ENCODE results near the gene NFKB1. TPM values are rescaled to one million over a fixed set of nuclear protein-coding genes. Genes with fewer than 3 reads are reported as not detected.
"Not testable (repeated sequence)": the region's sequence is repeated elsewhere in the genome, so short reads cannot be mapped to it uniquely, and the experiment has no call there.

The NFKB1 gene
- polyA plus RNA-seq, 2 of the 4 experiments (the other 2 are of a cell fraction) = 15.2 to 18.3 TPM

DNA sequence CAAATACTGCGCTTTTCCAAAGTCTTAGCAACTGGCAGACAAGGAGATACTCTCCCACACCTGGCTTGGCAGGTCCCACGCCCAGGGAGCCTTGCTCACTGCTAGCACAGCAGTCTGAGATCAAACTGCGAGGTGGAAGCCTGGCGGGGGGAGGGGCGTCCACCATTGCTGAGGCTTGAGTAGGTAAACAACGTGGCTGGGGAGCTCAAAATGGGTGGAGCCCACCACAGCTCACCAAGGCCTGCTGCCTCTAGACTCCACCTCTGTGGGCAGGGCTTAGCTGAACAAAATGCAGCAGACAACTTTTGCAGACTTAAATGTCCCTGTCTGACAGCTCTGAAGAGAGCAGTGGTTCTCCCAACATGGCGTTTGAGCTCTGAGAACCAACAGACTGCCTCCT is 23.0 kb upstream of the NFKB1 start:
- H3K4me3 ChIP-seq = no peak overlapping the region
- H3K4me1 ChIP-seq = no peaks in the 10 kb centered on the region
- H3K4me2 ChIP-seq = no peak overlapping the region
- 0 out of 3 replicates have a peak, but pooled peaks cover 5% of the 10 kb centered on the region for H3K9me3 ChIP-seq
- no peak overlapping the region for H3K27ac ChIP-seq
- ATAC-seq (no peak), DNase-seq (ENCODE audit: low read depth in 1 of 2, low spot score in 1 of 2) (no peak), FAIRE-seq (no peak)
- TF ChIP-seq JUNB (IDR thresholded peaks at IDR 0.05) = no peak
- no peak for TF ChIP-seq MYC (IDR thresholded peaks at IDR 0.05; ENCODE audit: borderline replicate concordance, low read length)
- WGBS (ENCODE audit: missing lambda C conversion rate) = 44% methylated on average over 6 of the region's 7 CpGs
- POLR2A ChIA-PET = no interaction called here
- CTCF ChIA-PET = interaction anchor here (0.8 kb wide), 1 partner anchor 9 kb away, joined by 3 read pairs; no protein-coding TSS in a partner anchor

DNA sequence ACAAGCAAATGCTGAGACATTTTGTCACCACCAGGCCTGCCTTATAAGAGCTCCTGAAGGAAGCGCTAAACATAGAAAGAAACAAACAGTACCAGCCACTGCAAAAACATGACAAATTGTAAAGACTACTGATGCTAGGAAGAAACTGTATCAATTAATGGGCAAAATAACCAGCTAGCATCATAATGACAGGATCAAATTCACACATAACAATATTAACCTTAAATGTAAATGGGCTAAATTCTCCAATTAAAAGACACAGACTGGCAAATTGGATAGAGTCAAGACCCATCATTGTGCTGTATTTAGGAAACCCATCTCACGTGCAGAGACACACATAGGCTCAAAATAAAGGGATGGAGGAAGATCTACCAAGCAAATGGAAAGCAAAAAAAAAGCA is 21.3 kb upstream of the NFKB1 start:
- H3K4me2 ChIP-seq; FAIRE-seq; H3K4me3 ChIP-seq; DNase-seq (ENCODE audit: low read depth in 1 of 2, low spot score in 1 of 2); H3K9me3 ChIP-seq; CTCF ChIA-PET; H3K4me1 ChIP-seq; H3K27ac ChIP-seq; ATAC-seq; POLR2A ChIA-PET: not testable (repeated sequence)
- WGBS (ENCODE audit: missing lambda C conversion rate) = 42% methylated on average over 2 of the region's 2 CpGs

DNA sequence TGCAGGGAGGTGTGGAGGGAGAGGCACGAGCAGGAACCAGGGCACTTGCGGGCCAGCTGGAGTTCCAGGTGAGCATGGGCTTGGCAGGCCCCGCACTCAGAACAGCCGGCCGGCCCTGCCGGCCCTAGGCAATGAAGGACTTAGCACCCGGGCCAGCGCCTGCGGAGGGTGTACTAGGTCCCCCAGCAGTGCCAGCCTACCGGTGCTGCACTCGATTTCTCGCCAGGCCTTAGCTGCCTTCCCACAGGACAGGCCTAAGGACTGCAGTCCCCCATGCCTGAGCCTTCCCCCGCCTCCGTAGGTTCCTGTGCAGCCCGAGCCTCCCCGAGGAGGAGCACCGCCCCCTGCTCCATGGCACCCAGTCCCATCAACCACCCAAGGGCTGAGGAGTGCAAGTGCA is 18.0 kb upstream of the NFKB1 start:
- TF ChIP-seq KDM1A (IDR thresholded peaks at IDR 0.05; ENCODE audit: low read depth) (no peak), HOXB13 (CRISPR knock-in tag; IDR thresholded peaks at IDR 0.05; ENCODE audit: low read depth) (no peak), TP53 (CRISPR knock-in tag; IDR thresholded peaks at IDR 0.05) (no peak), FOSB (CRISPR knock-in tag; IDR thresholded peaks at IDR 0.05) (no peak), JUNB (IDR thresholded peaks at IDR 0.05) (no peak), TFCP2L1 (CRISPR knock-in tag; IDR thresholded peaks at IDR 0.05) (no peak), EHMT2 (IDR thresholded peaks at IDR 0.05; ENCODE audit: low read depth) (no peak), RNF2 (IDR thresholded peaks at IDR 0.05; ENCODE audit: borderline replicate concordance, low read depth) (no peak), HOXA7 (CRISPR knock-in tag; IDR thresholded peaks at IDR 0.05) (no peak), CHD4 (IDR thresholded peaks at IDR 0.05; ENCODE audit: borderline replicate concordance) (no peak), RCOR1 (IDR thresholded peaks at IDR 0.05; ENCODE audit: low read depth, low read length) (no peak), MAFK (IDR thresholded peaks at IDR 0.05; ENCODE audit: partially characterized antibody) (no peak), ZSCAN20 (CRISPR knock-in tag; IDR thresholded peaks at IDR 0.05) (no peak), FOXS1 (CRISPR knock-in tag; IDR thresholded peaks at IDR 0.05) (no peak)
- TF ChIP-seq, protein P1, sequence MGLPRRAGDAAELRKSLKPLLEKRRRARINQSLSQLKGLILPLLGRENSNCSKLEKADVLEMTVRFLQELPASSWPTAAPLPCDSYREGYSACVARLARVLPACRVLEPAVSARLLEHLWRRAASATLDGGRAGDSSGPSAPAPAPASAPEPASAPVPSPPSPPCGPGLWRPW (IDR thresholded peaks at IDR 0.05) = no peak
- TF ChIP-seq, protein P2, sequence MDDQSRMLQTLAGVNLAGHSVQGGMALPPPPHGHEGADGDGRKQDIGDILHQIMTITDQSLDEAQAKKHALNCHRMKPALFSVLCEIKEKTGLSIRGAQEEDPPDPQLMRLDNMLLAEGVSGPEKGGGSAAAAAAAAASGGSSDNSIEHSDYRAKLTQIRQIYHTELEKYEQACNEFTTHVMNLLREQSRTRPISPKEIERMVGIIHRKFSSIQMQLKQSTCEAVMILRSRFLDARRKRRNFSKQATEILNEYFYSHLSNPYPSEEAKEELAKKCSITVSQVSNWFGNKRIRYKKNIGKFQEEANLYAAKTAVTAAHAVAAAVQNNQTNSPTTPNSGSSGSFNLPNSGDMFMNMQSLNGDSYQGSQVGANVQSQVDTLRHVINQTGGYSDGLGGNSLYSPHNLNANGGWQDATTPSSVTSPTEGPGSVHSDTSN (IDR thresholded peaks at IDR 0.05) = no peak
- TF ChIP-seq, protein P3, sequence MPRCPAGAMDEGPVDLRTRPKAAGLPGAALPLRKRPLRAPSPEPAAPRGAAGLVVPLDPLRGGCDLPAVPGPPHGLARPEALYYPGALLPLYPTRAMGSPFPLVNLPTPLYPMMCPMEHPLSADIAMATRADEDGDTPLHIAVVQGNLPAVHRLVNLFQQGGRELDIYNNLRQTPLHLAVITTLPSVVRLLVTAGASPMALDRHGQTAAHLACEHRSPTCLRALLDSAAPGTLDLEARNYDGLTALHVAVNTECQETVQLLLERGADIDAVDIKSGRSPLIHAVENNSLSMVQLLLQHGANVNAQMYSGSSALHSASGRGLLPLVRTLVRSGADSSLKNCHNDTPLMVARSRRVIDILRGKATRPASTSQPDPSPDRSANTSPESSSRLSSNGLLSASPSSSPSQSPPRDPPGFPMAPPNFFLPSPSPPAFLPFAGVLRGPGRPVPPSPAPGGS (IDR thresholded peaks at IDR 0.05) = no peak
- TF ChIP-seq, protein P4, sequence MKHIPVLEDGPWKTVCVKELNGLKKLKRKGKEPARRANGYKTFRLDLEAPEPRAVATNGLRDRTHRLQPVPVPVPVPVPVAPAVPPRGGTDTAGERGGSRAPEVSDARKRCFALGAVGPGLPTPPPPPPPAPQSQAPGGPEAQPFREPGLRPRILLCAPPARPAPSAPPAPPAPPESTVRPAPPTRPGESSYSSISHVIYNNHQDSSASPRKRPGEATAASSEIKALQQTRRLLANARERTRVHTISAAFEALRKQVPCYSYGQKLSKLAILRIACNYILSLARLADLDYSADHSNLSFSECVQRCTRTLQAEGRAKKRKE (CRISPR knock-in tag; IDR thresholded peaks at IDR 0.05; ENCODE audit: low read depth) = no peak
- H3K27ac ChIP-seq = no peak overlapping the region

DNA sequence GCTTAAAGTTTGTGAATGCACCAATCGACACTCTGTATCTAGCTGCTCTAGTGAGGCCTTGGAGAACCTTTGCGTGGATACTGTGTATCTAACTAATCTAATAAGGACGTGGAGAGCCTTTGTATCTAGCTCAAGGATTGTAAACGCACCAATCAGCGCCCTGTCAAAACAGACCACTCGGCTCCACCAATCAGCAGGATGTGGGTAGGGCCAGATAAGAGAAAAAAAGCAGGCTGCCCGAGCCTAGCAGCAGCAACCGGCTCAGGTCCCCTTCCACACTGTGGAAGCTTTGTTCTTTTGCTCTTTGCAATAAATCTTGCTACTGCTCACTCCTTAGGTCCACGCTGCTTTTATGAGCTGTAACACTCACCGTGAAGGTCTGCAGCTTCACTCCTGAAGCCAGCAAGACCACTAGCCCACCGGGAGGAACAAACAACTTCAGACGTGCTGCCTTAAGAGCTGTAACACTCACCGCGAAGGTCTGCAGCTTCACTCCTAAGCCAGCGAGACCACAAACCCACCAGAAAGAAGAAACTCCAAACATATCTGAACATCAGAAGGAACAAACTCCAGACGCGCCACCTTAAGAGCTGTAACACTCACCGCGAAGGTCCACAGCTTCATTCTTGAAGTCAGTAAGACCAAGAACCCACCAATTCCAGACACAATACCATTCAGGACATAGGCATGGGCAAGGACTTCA is 17.0 kb upstream of the NFKB1 start:
- H3K4me3 ChIP-seq; ATAC-seq; DNase-seq (ENCODE audit: low read depth in 1 of 2, low spot score in 1 of 2); H3K4me2 ChIP-seq; H3K9me3 ChIP-seq; H3K27ac ChIP-seq; H3K4me1 ChIP-seq; POLR2A ChIA-PET; FAIRE-seq: not testable (repeated sequence)
- 72% methylated on average over 19 of the region's 19 CpGs for WGBS (ENCODE audit: missing lambda C conversion rate)
- CTCF ChIA-PET = interaction anchor here (1.2 kb wide), 1 partner anchor 9 kb away, joined by 3 read pairs; no protein-coding TSS in a partner anchor

More for the DNA sequence above, 18.0 kb upstream of the NFKB1 start:
- 81% methylated on average over 11 of the region's 17 CpGs for WGBS (ENCODE audit: missing lambda C conversion rate)
- CTCF ChIA-PET = no interaction called here
- Histone ChIP-seq H3K4me2 (no peak overlapping the region), H3K9me3 (no peaks in the 10 kb centered on the region), H3K4me3 (no peak overlapping the region), H3K4me1 (no peaks in the 10 kb centered on the region)
- POLR2A ChIA-PET = no interaction called here
- ATAC-seq (no peak), FAIRE-seq (no peak), DNase-seq (ENCODE audit: low read depth in 1 of 2, low spot score in 1 of 2) (no peak)

Measured in A549 (cell line).